Measurements from ENCODE around the gene STX16.

DNA sequence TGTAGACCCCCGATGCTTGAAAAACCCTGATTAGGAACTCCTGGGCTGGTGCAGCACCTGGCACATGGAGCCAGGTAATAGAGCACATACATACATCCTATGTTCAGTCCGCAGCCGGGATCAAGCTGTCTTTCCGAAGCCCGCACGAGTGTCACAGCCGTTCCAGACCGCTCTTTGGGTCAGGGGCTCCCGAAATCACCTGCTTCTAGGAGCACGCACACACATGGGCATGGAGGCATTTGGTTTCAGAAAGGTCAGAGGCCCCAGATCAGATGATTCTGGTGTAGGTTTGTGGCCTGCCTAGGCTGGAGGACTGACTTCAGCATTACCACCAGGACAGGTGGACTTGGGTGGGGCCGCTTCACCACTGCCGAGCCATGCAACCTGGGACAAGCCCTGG, 42.1 kb upstream of the STX16 start:
- TF ChIP-seq POLR2A (IDR thresholded peaks at IDR 0.05; ENCODE audit: low read depth, low read length): no peak
- no peak for TF ChIP-seq POLR2AphosphoS5 (IDR thresholded peaks at IDR 0.05; ENCODE audit: low read depth, low read length)

All from GM12892 (cell line).